HCT116 (cell line): ENCODE data around the gene MAP3K9. TPM values are rescaled to one million over a fixed set of nuclear protein-coding genes. Genes with fewer than 3 reads are reported as not detected.

Experiments
- ATAC-seq: fragments of 200-7000 bp; cut with Tn5 transposase; 2 replicates; pipeline ENCODE4 v1.9.1; 2020; ENCODE audit warnings: mild to moderate bottlenecking, moderate library complexity
- BruUV-seq: library from RNA; stranded (reverse); fragments of 400-500 nt; replicated peaks from 2 replicates; lab custom pipeline; 2021; lab: Mats Ljungman, UMichigan
- CTCF ChIA-PET: fragments of 300-600 bp; sonication (Branson Sonifier 250); formaldehyde crosslinking; loops from one replicate; lab custom pipeline; 2021; ENCODE audit warnings: antibody characterized with exemption; lab: Charles Lee
- POLR2A ChIA-PET: fragments of 300-600, 350-600 bp; sonication (Branson Sonifier 250); formaldehyde crosslinking; loops from one replicate; lab custom pipeline; 2021; ENCODE audit warnings: antibody characterized with exemption; lab: Charles Lee
- RAD21 ChIA-PET, 2 experiments: fragments of 300-600 bp; sonication (Branson Sonifier 250); formaldehyde crosslinking; loops; one replicate each; lab custom pipeline; 2023; ENCODE audit warnings: low total read pairs in 2 of 2; ENCODE audit not compliant: uncharacterized antibody in 2 of 2, unreplicated experiment in 2 of 2, low non-redundant PET in 1 of 2; lab: Charles Lee
- DNase-seq: peaks from one replicate; pipeline ENCODE4 v3.0.0-alpha.2; 2010; ENCODE audit warnings: low read depth, low spot score
- H2AFZ ChIP-seq: fragments of 200-600 bp; shearing (Covaris generic), sonication (generic); 2 replicates; pipeline ENCODE4 v1.6.1; 2017; ENCODE audit warnings: low read depth, mixed run types, mixed read lengths, antibody characterized with exemption, low read length; ENCODE audit not compliant: poor library complexity, severe bottlenecking
- H3K27ac ChIP-seq: 2 replicates; pipeline ENCODE4 v1.5.1; 2012; ENCODE audit warnings: low read depth, low read length
- H3K27me3 ChIP-seq: fragments of 200-600 bp; sonication (generic); 2 replicates; pipeline ENCODE4 v1.6.1; 2016; ENCODE audit warnings: mixed run types, low read length, mixed read lengths; ENCODE audit not compliant: insufficient read depth
- H3K36me3 ChIP-seq, 2 experiments: fragments of 200-500 bp in 1 of 2; fragments of 200-600 bp in 1 of 2; sonication (Bioruptor generic) in 1 of 2; sonication (generic) in 1 of 2; 2 replicates each; pipeline versions ENCODE4 v1.5.1 to v1.6.1; 2014 to 2016; ENCODE audit warnings: low read length in 2 of 2, inconsistent platforms in 1 of 2, mixed read lengths in 1 of 2, mixed run types in 1 of 2; ENCODE audit not compliant: insufficient read depth in 2 of 2, control insufficient read depth in 1 of 2
- H3K4me1 ChIP-seq, 2 experiments: fragments of 200-600 bp in 1 of 2; sonication (generic) in 1 of 2; 2 replicates each; pipeline versions ENCODE4 v1.5.1 to v1.6.1; 2012 to 2017; ENCODE audit warnings: low read length in 2 of 2, inconsistent platforms in 1 of 2, mild to moderate bottlenecking in 1 of 2, mixed read lengths in 1 of 2, mixed run types in 1 of 2, moderate library complexity in 1 of 2; ENCODE audit not compliant: insufficient read depth in 2 of 2, control insufficient read depth in 1 of 2
- H3K4me2 ChIP-seq: fragments of 200-600 bp; sonication (generic); 2 replicates; pipeline ENCODE4 v1.6.1; 2017; ENCODE audit warnings: mixed run types, low read length, mixed read lengths
- H3K4me3 ChIP-seq, 2 experiments: fragments of 200-600 bp in 1 of 2; sonication (generic) in 1 of 2; replicated peaks in 1 of 2; 2 replicates each; pipeline ENCODE4 v1.5.1; 2011 to 2016; ENCODE audit warnings: low read length in 2 of 2, control low read depth in 1 of 2, low read depth in 1 of 2, mild to moderate bottlenecking in 1 of 2, mixed read lengths in 1 of 2, mixed run types in 1 of 2
- H3K79me2 ChIP-seq: fragments of 200-600 bp; sonication (generic); 2 replicates; pipeline ENCODE4 v1.6.1; 2017; ENCODE audit warnings: mild to moderate bottlenecking, mixed run types, low read length, moderate library complexity, mixed read lengths; ENCODE audit not compliant: insufficient read depth
- H3K9ac ChIP-seq: fragments of 200-600 bp; sonication (generic); 2 replicates; pipeline ENCODE4 v1.6.1; 2016; ENCODE audit warnings: low read length, mixed read lengths
- H3K9me2 ChIP-seq: fragments of 200-600 bp; sonication (generic), shearing (Covaris generic); 2 replicates; pipeline ENCODE4 v1.6.1; 2017; ENCODE audit warnings: mixed run types, mild to moderate bottlenecking, moderate library complexity; ENCODE audit not compliant: insufficient read depth
- H3K9me3 ChIP-seq, 2 experiments: fragments of 200-500 bp in 1 of 2; fragments of 200-600 bp in 1 of 2; sonication (Bioruptor generic) in 1 of 2; sonication (generic) in 1 of 2; 2 replicates each; pipeline ENCODE4 v1.6.1; 2014 to 2017; ENCODE audit warnings: low read length in 2 of 2, mixed read lengths in 2 of 2, inconsistent platforms in 1 of 2, low read depth in 1 of 2, mild to moderate bottlenecking in 1 of 2, mixed run types in 1 of 2, moderate library complexity in 1 of 2; ENCODE audit not compliant: control insufficient read depth in 1 of 2, insufficient read depth in 1 of 2
- H4K20me1 ChIP-seq: fragments of 200-600 bp; sonication (generic), shearing (Covaris generic); 2 replicates; pipeline ENCODE4 v1.6.1; 2017; ENCODE audit warnings: mixed run types, mild to moderate bottlenecking, moderate library complexity; ENCODE audit not compliant: insufficient read depth
- CBX3 ChIP-seq: IDR thresholded peaks from 2 replicates; pipeline ENCODE4 v1.6.1; 2012; ENCODE audit warnings: low read depth
- ELF1 ChIP-seq: IDR thresholded peaks from 2 replicates; pipeline ENCODE4 v1.6.1; 2012; ENCODE audit warnings: low read depth, borderline replicate concordance
- EZH2 ChIP-seq: fragments of 200-600 bp; sonication (generic); IDR thresholded peaks from 2 replicates; pipeline ENCODE4 v1.6.1; 2017; ENCODE audit warnings: antibody characterized with exemption, mixed run types
- JUND ChIP-seq: IDR thresholded peaks from 2 replicates; pipeline ENCODE4 v1.6.1; 2012
- MAX ChIP-seq: IDR thresholded peaks from 2 replicates; pipeline ENCODE4 v1.6.1; 2012
- POLR2AphosphoS5 ChIP-seq: IDR thresholded peaks from 2 replicates; pipeline ENCODE4 v1.6.1; 2011; ENCODE audit warnings: mild to moderate bottlenecking, low read depth, low read length, moderate library complexity
- RAD21 ChIP-seq: IDR thresholded peaks from 2 replicates; pipeline ENCODE4 v1.6.1; 2012; ENCODE audit warnings: low read depth, mild to moderate bottlenecking
- SIN3A ChIP-seq: IDR thresholded peaks from 2 replicates; pipeline ENCODE4 v1.6.1; 2012; ENCODE audit warnings: low read depth
- SP1 ChIP-seq: IDR thresholded peaks from 2 replicates; pipeline ENCODE4 v1.6.1; 2012; ENCODE audit warnings: low read depth
- SRF ChIP-seq: IDR thresholded peaks from 2 replicates; pipeline ENCODE4 v1.6.1; 2012; ENCODE audit warnings: low read depth
- TCF7L2 ChIP-seq: IDR thresholded peaks from 2 replicates; pipeline ENCODE4 v1.7.0; 2011; ENCODE audit warnings: borderline replicate concordance, inconsistent platforms; ENCODE audit not compliant: insufficient read depth, insufficient read length; ENCODE audit errors: extremely low read depth
- YY1 ChIP-seq: IDR thresholded peaks from 2 replicates; pipeline ENCODE4 v1.6.1; 2011; ENCODE audit warnings: low read length, low read depth, moderate library complexity, mild to moderate bottlenecking; ENCODE audit not compliant: insufficient replicate concordance; ENCODE audit errors: extremely low read depth
- ZBTB33 ChIP-seq: IDR thresholded peaks from 2 replicates; pipeline ENCODE4 v1.6.1; 2011; ENCODE audit warnings: mild to moderate bottlenecking, low read length, moderate library complexity; ENCODE audit not compliant: insufficient replicate concordance; ENCODE audit errors: extremely low read depth
- ZFX ChIP-seq: fragments of 450-650 bp; IDR thresholded peaks from 2 replicates; pipeline ENCODE4 v1.6.1; 2017
- ZNF274 ChIP-seq: fragments of 200-500 bp; sonication (Bioruptor generic); IDR thresholded peaks from 2 replicates; pipeline ENCODE4 v1.6.1; 2014; ENCODE audit warnings: mild to moderate bottlenecking, low read depth, low read length, inconsistent platforms
- intact Hi-C: fragments of 100-400 bp; cut with micrococcal nuclease; formaldehyde crosslinking; loops from 2 replicates; pipeline ENCODE4 v1.10.0; 2022
- total RNA-seq: library from RNA; stranded (reverse); gene quantifications from one replicate; pipeline ENCODE4 v1.2.1, GENCODE V29; 2021; ENCODE audit not compliant: unreplicated experiment
- TF ChIP-seq, protein P1 (sequence below), 3 experiments: fragments of 200-600 bp in 1 of 3; sonication (generic) in 1 of 3; IDR thresholded peaks in 2 of 3; conservative IDR thresholded peaks in 1 of 3; 2 replicates each; pipeline ENCODE4 v1.5.1; 2012 to 2017; ENCODE audit warnings: low read depth in 2 of 3, low read length in 2 of 3, antibody characterized with exemption in 1 of 3, borderline replicate concordance in 1 of 3, control low read depth in 1 of 3, mild to moderate bottlenecking in 1 of 3, mixed read lengths in 1 of 3, mixed run types in 1 of 3, moderate library complexity in 1 of 3; ENCODE audit not compliant: insufficient read depth in 1 of 3
- TF ChIP-seq, protein P2 (sequence below): IDR thresholded peaks from 2 replicates; pipeline ENCODE4 v1.6.1; 2012; ENCODE audit warnings: low read depth

Gene MAP3K9
- total RNA-seq, 1 experiment from 2014 or later = 11.7 TPM

GRCh38 chr14:70833884-70834283 is 24.6 kb upstream of the MAP3K9 start:
- ChIA-PET POLR2A (no interaction called here), RAD21 (no interaction called here), CTCF (interaction anchor here (1.4 kb wide), 1 partner anchor 16 kb away, joined by 3 read pairs; no protein-coding TSS in a partner anchor)
- H3K4me3 ChIP-seq = no peak overlapping the region
- DNase-seq (no peak), ATAC-seq (no peak)
- no peaks in the 10 kb centered on the region for H3K36me3 ChIP-seq
- no peaks in the 10 kb centered on the region for H4K20me1 ChIP-seq
- no peak overlapping the region for H3K9ac ChIP-seq
- TF ChIP-seq, protein P1, sequence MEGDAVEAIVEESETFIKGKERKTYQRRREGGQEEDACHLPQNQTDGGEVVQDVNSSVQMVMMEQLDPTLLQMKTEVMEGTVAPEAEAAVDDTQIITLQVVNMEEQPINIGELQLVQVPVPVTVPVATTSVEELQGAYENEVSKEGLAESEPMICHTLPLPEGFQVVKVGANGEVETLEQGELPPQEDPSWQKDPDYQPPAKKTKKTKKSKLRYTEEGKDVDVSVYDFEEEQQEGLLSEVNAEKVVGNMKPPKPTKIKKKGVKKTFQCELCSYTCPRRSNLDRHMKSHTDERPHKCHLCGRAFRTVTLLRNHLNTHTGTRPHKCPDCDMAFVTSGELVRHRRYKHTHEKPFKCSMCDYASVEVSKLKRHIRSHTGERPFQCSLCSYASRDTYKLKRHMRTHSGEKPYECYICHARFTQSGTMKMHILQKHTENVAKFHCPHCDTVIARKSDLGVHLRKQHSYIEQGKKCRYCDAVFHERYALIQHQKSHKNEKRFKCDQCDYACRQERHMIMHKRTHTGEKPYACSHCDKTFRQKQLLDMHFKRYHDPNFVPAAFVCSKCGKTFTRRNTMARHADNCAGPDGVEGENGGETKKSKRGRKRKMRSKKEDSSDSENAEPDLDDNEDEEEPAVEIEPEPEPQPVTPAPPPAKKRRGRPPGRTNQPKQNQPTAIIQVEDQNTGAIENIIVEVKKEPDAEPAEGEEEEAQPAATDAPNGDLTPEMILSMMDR (IDR thresholded peaks at IDR 0.05 in 2 of 3, conservative IDR thresholded peaks at IDR 0.05 in 1 of 3; ENCODE audit: borderline replicate concordance in 1 of 3, insufficient read depth in 1 of 3, low read depth in 2 of 3, low read length in 2 of 3) = no peak
- TF ChIP-seq MAX (no peak), CBX3 (no peak), YY1 (no peak), EZH2 (no peak), SP1 (no peak), SIN3A (no peak), JUND (no peak), ZBTB33 (no peak), TCF7L2 (no peak), RAD21 (no peak), ZNF274 (no peak), ELF1 (no peak), POLR2AphosphoS5 (no peak), ZFX (no peak), SRF (no peak)
- TF ChIP-seq, protein P2, sequence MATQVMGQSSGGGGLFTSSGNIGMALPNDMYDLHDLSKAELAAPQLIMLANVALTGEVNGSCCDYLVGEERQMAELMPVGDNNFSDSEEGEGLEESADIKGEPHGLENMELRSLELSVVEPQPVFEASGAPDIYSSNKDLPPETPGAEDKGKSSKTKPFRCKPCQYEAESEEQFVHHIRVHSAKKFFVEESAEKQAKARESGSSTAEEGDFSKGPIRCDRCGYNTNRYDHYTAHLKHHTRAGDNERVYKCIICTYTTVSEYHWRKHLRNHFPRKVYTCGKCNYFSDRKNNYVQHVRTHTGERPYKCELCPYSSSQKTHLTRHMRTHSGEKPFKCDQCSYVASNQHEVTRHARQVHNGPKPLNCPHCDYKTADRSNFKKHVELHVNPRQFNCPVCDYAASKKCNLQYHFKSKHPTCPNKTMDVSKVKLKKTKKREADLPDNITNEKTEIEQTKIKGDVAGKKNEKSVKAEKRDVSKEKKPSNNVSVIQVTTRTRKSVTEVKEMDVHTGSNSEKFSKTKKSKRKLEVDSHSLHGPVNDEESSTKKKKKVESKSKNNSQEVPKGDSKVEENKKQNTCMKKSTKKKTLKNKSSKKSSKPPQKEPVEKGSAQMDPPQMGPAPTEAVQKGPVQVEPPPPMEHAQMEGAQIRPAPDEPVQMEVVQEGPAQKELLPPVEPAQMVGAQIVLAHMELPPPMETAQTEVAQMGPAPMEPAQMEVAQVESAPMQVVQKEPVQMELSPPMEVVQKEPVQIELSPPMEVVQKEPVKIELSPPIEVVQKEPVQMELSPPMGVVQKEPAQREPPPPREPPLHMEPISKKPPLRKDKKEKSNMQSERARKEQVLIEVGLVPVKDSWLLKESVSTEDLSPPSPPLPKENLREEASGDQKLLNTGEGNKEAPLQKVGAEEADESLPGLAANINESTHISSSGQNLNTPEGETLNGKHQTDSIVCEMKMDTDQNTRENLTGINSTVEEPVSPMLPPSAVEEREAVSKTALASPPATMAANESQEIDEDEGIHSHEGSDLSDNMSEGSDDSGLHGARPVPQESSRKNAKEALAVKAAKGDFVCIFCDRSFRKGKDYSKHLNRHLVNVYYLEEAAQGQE = no peak
- no peak overlapping the region for H3K27ac ChIP-seq
- H2AFZ ChIP-seq = no peak overlapping the region
- H3K9me2 ChIP-seq = no peaks in the 10 kb centered on the region
- intact Hi-C loops = no loop called here
- H3K27me3 ChIP-seq = no peaks in the 10 kb centered on the region
- no peaks in the 10 kb centered on the region for H3K79me2 ChIP-seq
- H3K4me2 ChIP-seq = no peak overlapping the region
- peaks cover 0 to 6% of the 10 kb centered on the region in 2 experiments; a peak in 1 of 4 replicates for H3K9me3 ChIP-seq
- no peaks in the 10 kb centered on the region for H3K4me1 ChIP-seq
- BruUV-seq = no TSS peak
